ENCODE data around the gene MGAT4B.

MGAT4B gene

DNA sequence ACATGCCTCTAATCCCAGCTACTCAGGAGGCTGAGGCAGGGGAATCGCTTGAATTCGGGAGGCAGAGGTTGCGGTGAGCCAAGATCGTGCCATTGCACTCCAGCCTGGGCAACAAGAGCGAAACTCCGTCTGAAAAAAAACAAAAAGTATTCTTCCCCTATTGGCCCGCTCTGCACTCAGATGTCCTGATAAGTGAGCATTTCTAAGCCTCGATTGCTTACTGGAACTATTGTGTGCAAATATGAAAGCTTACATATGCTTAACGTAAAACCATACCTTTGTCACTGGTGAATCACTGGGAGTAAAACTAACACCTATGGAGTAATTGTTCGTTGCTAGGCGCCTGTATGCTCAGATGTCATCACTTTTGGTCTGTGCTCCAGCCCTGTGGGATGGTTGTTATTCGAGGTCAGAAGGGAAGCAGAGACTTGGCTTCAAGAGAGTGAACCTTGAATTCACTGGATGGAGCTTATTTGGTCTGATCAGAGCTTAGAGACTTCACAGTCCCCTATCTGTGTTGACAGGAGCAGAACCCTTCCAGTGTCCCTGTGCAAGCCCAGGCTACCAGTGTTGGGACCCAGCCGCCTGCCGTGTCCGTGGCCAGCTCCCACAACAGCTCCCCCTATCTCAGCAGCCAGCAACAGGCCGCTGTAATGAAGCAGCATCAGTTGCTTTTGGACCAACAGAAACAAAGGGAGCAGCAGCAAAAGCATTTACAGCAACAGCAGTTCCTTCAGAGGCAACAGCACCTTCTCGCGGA lies 38.2 kb downstream of the MGAT4B start:
- no peak for DNase-seq

DNA sequence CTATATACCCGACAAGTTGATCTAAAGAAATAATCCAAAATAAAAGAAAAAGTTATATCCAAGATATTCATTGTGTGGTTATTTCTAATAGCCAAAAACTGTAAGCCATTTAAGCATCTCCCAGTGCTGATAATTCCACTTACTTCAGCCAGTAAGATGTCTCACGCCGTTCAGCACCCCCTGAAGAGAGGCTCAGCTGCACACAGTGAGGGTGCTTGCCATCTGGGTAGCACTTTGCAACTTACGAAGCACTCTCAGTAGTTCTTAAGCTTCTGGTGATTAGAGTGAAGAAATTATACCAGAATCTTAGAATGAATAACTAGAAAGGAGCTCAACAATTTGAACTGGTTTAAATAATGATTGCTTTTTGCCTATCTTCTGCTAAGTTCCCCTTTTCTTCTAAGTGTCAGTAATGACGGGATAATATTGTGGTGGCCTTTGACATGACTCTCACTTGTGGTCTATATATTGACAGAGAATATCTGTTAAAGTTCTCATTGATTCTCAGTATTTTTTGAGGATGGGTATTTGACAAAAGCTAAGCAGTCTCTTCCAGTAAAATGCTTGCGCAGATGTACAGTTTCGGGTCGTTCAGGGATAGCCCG lies 39.1 kb downstream of the MGAT4B start:
- no peak for DNase-seq

- no peak for DNase-seq
Observed at GRCh38 chr5:179766726-179767455, 39.8 kb downstream of the MGAT4B start.

- no peak for DNase-seq
Observed at GRCh38 chr5:179766021-179766725, 40.5 kb downstream of the MGAT4B start.

- DNase-seq, result no peak
Observed at GRCh38 chr5:179765400-179765799, 41.3 kb downstream of the MGAT4B start.

- no peak for DNase-seq
Observed at GRCh38 chr5:179764056-179764455, 42.6 kb downstream of the MGAT4B start.

DNA sequence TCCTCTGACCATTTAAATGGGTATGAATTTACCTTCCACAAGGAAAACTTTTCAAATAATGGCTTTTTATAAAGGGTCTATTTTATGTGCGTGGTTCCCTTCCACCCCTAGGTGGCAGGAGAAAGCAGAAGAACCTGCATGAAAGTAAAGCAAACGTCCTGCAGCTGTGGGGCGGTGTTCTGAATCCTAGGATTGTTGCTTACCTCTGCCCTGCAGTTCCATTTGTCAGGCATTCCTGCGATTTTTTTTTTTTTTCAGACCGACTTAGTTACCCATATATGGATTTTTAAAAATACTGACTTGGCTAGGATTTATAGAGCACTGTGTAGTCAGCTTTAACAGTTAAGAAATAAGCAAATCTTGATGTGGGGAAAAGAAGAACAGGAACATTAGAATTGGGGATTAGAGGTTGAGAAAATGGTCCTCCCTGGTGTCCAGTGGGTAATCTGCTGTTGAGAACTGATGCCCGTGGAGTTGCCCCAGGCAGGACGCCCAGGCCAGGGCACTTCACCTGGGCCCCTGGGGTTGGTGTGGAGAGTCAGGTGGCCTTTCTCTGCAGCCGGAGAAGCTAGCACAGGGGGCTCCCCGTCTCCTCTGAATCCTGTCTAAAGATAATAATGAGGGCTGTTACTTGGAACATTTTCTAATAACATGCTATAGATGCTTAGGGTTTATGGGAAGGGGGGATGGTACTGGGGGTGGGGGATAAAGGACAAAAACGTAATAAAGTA lies 43.3 kb downstream of the MGAT4B start:
- peak in 4 of 5 experiments; percentile 24 to 65 (median 34) for DNase-seq

- DNase-seq, result no peak
Observed at GRCh38 chr5:179762781-179763176, 43.9 kb downstream of the MGAT4B start.

- DNase-seq, result peak in 2 of 5 experiments; percentile 34 to 71
Observed at GRCh38 chr5:179762079-179762780, 44.4 kb downstream of the MGAT4B start.

- peak in 2 of 5 experiments; percentile 10 to 84 for DNase-seq
Observed at GRCh38 chr5:179759581-179760551, 46.8 kb downstream of the MGAT4B start.

DNA sequence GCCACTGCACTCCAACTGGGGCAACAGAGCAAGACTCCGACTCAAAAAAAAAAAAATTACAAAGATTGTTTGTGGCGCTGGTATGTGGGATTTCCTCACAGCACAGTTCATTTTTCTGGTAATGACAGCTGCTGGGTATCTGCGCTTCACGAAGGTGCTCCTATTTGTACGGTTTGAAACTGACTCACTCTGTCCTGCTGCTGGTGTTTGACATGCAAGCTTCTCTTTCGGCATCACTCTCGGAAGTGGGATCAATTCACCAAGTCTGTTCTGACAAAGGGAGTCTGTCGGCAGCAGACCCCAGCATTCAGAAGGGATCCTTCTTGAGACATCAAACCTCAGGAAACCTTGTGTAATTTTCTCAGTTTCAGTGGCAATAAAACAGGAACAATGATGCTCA lies 47.7 kb downstream of the MGAT4B start:
- peak in 1 of 5 experiments; percentile 82 for DNase-seq

DNA sequence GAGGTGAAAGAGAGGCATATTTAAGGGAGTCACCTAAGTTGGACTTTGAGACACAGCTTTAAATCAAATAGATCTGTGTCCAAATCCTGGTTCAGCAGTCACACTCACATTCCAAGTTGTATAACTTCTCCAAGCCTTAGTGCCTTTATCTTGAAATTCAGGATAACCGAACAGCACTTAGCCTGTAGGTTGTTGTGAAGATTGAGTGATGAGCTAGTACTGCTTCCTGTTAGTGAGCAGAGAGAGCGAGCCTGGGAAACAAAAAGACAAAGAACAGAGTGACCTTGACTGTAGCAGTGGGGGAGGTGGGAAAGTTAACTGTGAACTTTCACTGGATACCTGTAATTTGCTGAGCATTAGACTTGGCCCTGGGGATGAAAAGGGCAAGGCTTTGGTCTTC lies 51.6 kb downstream of the MGAT4B start:
- no peak for DNase-seq

GRCh38 chr5:179753971-179754370 lies 52.7 kb downstream of the MGAT4B start:
- DNase-seq, result no peak

DNA sequence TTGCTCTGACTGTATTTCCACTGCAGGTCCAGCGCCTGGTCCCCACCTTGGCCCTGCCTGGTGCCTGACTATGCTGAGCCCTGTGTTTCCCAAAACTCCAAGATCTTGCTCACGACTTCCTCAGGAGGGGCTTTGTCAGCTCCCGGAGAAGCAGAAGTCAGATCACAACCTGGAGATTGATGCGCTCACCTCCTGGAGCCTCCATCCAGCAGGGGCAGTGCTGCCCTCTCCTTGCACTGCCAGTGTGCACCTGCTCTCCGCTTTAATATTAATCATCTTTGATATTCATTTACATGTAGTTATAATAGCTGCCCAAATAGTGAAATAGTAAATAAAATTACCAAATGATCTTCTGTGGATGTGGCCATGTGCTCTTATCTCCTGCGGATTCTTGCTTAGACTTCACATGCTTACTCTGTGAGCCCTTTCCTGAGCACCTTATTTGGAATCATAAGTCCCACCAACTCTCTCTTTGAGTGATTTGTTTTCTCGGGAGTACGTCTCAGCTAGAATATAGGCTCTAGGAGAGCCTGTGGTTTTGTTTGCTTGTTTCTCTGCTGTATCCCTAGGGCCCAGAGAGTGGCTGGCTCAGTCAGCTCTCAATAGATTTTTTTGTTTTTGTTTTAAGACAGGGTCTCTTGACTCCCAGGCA lies 56.7 kb downstream of the MGAT4B start:
- no peak for DNase-seq

GRCh38 chr5:179747811-179748210 lies 58.9 kb downstream of the MGAT4B start:
- no peak for DNase-seq
